Loucy (cell line): ENCODE measurements around the gene ZNF664.
A peak's percentile ranks its signal among the peaks of the same experiment; 100 is the strongest.

Source experiments
- H2AFZ ChIP-seq: fragments of 200-600 bp; sonication (generic); 2 replicates; pipeline ENCODE4 v1.6.0; 2016; ENCODE audit warnings: antibody characterized with exemption, mild to moderate bottlenecking, low read length, moderate library complexity
- H3F3A ChIP-seq: fragments of 200-600 bp; 2 replicates; pipeline ENCODE4 v1.6.0; 2016; ENCODE audit warnings: antibody characterized with exemption, low read depth, mild to moderate bottlenecking
- H3K27me3 ChIP-seq: fragments of 200-600 bp; sonication (generic); 2 replicates; pipeline ENCODE4 v1.6.1; 2014; ENCODE audit warnings: low read length, mild to moderate bottlenecking; ENCODE audit not compliant: insufficient read depth, poor library complexity, severe bottlenecking
- H3K36me3 ChIP-seq: fragments of 200-600 bp; sonication (generic); 2 replicates; pipeline ENCODE4 v1.6.1; 2016; ENCODE audit warnings: low read length; ENCODE audit not compliant: insufficient read depth
- H3K4me1 ChIP-seq: fragments of 200-600 bp; sonication (generic); 2 replicates; pipeline ENCODE4 v1.5.1; 2014; ENCODE audit warnings: low read length, mild to moderate bottlenecking; ENCODE audit not compliant: insufficient read depth, poor library complexity, severe bottlenecking
- H3K4me2 ChIP-seq: fragments of 200-600 bp; sonication (generic); 2 replicates; pipeline ENCODE4 v1.6.0; 2014; ENCODE audit warnings: antibody characterized with exemption, low read length, low read depth, mild to moderate bottlenecking; ENCODE audit not compliant: poor library complexity, severe bottlenecking
- H3K4me3 ChIP-seq: fragments of 200-600 bp; sonication (generic); 2 replicates; pipeline ENCODE4 v1.5.1; 2014; ENCODE audit warnings: low read length, mild to moderate bottlenecking, mixed read lengths; ENCODE audit not compliant: poor library complexity, severe bottlenecking
- H3K79me2 ChIP-seq: fragments of 200-600 bp; sonication (generic); 2 replicates; pipeline ENCODE4 v1.6.1; 2014; ENCODE audit warnings: low read length; ENCODE audit not compliant: insufficient read depth
- H3K9ac ChIP-seq: fragments of 200-600 bp; sonication (generic); 2 replicates; pipeline ENCODE4 v1.6.0; 2014; ENCODE audit warnings: mild to moderate bottlenecking, low read depth, low read length, moderate library complexity; ENCODE audit not compliant: poor library complexity, severe bottlenecking
- H3K9me2 ChIP-seq: fragments of 200-600 bp; sonication (generic); replicated peaks from 2 replicates; pipeline ENCODE4 v1.6.1; 2016; ENCODE audit warnings: low read depth, low read length, mixed read lengths
- H3K9me3 ChIP-seq: fragments of 200-600 bp; sonication (generic); 2 replicates; pipeline ENCODE4 v1.6.1; 2014; ENCODE audit warnings: mild to moderate bottlenecking, antibody characterized with exemption, low read length, low read depth; ENCODE audit not compliant: insufficient read depth
- H4K20me1 ChIP-seq: fragments of 200-600 bp; sonication (generic); 2 replicates; pipeline ENCODE4 v1.6.0; 2014; ENCODE audit warnings: antibody characterized with exemption, low read length, mild to moderate bottlenecking; ENCODE audit not compliant: insufficient read depth, poor library complexity, severe bottlenecking
- CTCF ChIP-seq: fragments of 200-600 bp; sonication (generic); conservative IDR thresholded peaks from 2 replicates; pipeline ENCODE4 v1.5.1; 2014; ENCODE audit warnings: mild to moderate bottlenecking, antibody characterized with exemption, low read length
- EZH2phosphoT487 ChIP-seq: fragments of 200-600 bp; IDR thresholded peaks from 2 replicates; pipeline ENCODE4 v1.6.1; 2018; ENCODE audit warnings: antibody characterized with exemption, mild to moderate bottlenecking, moderate library complexity, borderline replicate concordance

ZNF664 gene

GRCh38 chr12:123967121-123967586 is 5.9 kb upstream of the ZNF664 start:
- Histone ChIP-seq H4K20me1 (peaks cover 3% of the 10 kb centered on the region), H3K27me3 (no peaks in the 10 kb centered on the region), H2AFZ (no peak overlapping the region), H3K9me2 (no peaks in the 10 kb centered on the region), H3K36me3 (no peaks in the 10 kb centered on the region), H3K4me3 (no peak overlapping the region), H3K9me3 (no peaks in the 10 kb centered on the region), H3K4me2 (no peak overlapping the region), H3K79me2 (peaks cover 6% of the 10 kb centered on the region; the same call in 1 of the 2 replicates), H3F3A (no peaks in the 10 kb centered on the region; the same call in 1 of the 2 replicates), H3K4me1 (peaks cover 11% of the 10 kb centered on the region), H3K9ac (no peak overlapping the region)
- no peak for TF ChIP-seq CTCF

- peak overlapping the region; percentile 55 for H2AFZ ChIP-seq
- H3K36me3 ChIP-seq: no peaks in the 10 kb centered on the region
- peaks cover 33% of the 10 kb centered on the region for H3K4me1 ChIP-seq
- peak overlapping the region; percentile 73 for H3K4me2 ChIP-seq
- peaks cover 39% of the 10 kb centered on the region for H3K79me2 ChIP-seq
- H3F3A ChIP-seq: no peaks in the 10 kb centered on the region; the same call in 1 of the 2 replicates
- peak overlapping the region; percentile 59 for H3K9ac ChIP-seq
- TF ChIP-seq CTCF (no peak), EZH2phosphoT487 (no peak)
- peak overlapping the region; percentile 72 for H3K4me3 ChIP-seq
- H4K20me1 ChIP-seq: peaks cover 32% of the 10 kb centered on the region
- H3K27me3 ChIP-seq: no peaks in the 10 kb centered on the region
- no peaks in the 10 kb centered on the region for H3K9me2 ChIP-seq
- H3K9me3 ChIP-seq: no peaks in the 10 kb centered on the region
Observed at GRCh38 chr12:123971449-123971769, 1.6 kb upstream of the ZNF664 start.

- Histone ChIP-seq H3K27me3 (no peaks in the 10 kb centered on the region), H3K79me2 (peaks cover 41% of the 10 kb centered on the region)
Observed at GRCh38 chr12:123971770-123972456, 1.1 kb upstream of the ZNF664 start.

More at GRCh38 chr12:123971770-123972456, 1.1 kb upstream of the ZNF664 start:
- Histone ChIP-seq H3K36me3 (no peaks in the 10 kb centered on the region), H3K4me1 (peaks cover 33% of the 10 kb centered on the region), H4K20me1 (peaks cover 32% of the 10 kb centered on the region), H2AFZ (peak overlapping the region; percentile 55), H3F3A (no peaks in the 10 kb centered on the region; the same call in 1 of the 2 replicates), H3K9me3 (no peaks in the 10 kb centered on the region), H3K4me3 (peak overlapping the region; percentile 72), H3K9ac (peak overlapping the region; percentile 59), H3K9me2 (no peaks in the 10 kb centered on the region), H3K4me2 (peak overlapping the region; percentile 73)
- TF ChIP-seq CTCF (no peak), EZH2phosphoT487 (no peak)
